Cerebellar nuclear complex (tissue), 1 donor: Measurements from ENCODE around the gene CD151.
A peak's percentile ranks its signal among the peaks of the same experiment; 100 is the strongest.

Experiments used
- DNase-seq, 2 experiments: peaks; one replicate each; lab custom pipeline; 2025; lab: John Stamatoyannopoulos, UW

The CD151 gene

GRCh38 chr11:829176-829846, 3.4 kb upstream of the CD151 start:
- DNase-seq: no peak

GRCh38 chr11:829847-830294, 2.9 kb upstream of the CD151 start:
- no peak for DNase-seq

- peak in 1 of 2 experiments; percentile 45 for DNase-seq
Measured at GRCh38 chr11:830295-831117, 2.2 kb upstream of the CD151 start.

GRCh38 chr11:831118-831864, 1.5 kb upstream of the CD151 start:
- DNase-seq: no peak

- DNase-seq: no peak
Measured at GRCh38 chr11:831961-832528, 707 bp upstream of the CD151 start.

GRCh38 chr11:833114-833791, 501 bp downstream of the CD151 start:
- no peak for DNase-seq

GRCh38 chr11:833849-834311, 1.1 kb downstream of the CD151 start:
- no peak for DNase-seq

GRCh38 chr11:834371-835316, 1.9 kb downstream of the CD151 start:
- DNase-seq: no peak

- no peak for DNase-seq
Measured at GRCh38 chr11:836274-836673, 3.5 kb downstream of the CD151 start.

GRCh38 chr11:836700-837099, 3.9 kb downstream of the CD151 start:
- DNase-seq: no peak

- no peak for DNase-seq
Measured at GRCh38 chr11:837189-837989, 4.6 kb downstream of the CD151 start.

GRCh38 chr11:837990-838307, 5.2 kb downstream of the CD151 start:
- no peak for DNase-seq

- DNase-seq: no peak
Measured at GRCh38 chr11:838441-839279, 5.9 kb downstream of the CD151 start.

- no peak for DNase-seq
Measured at GRCh38 chr11:839280-839623, 6.5 kb downstream of the CD151 start.

- DNase-seq: no peak
Measured at GRCh38 chr11:839875-840617, 7.3 kb downstream of the CD151 start.

- no peak for DNase-seq
Measured at GRCh38 chr11:841981-842369, 9.2 kb downstream of the CD151 start.

- peak in 1 of 2 experiments; percentile 54 for DNase-seq
Measured at GRCh38 chr11:842370-843002, 9.7 kb downstream of the CD151 start, which contains the start of the genes POLR2L and TSPAN4. POLR2L (minus strand) TSS chr11:842529; CDS start chr11:842508, 21 bp downstream. TSPAN4 (plus strand) TSS chr11:842852; CDS start chr11:850305, 7,453 bp downstream.
